ENCODE data around the gene COLEC12.

Gene COLEC12

GRCh38 chr18:273525-273924 lies 227.0 kb downstream of the COLEC12 start:
- H3K4me2 ChIP-seq (ENCODE audit: low read length) = no peak overlapping the region
- H3K36me3 ChIP-seq (ENCODE audit: control insufficient read depth in 1 of 2, insufficient read depth in 2 of 2, low read length in 2 of 2) = no peaks in the 10 kb centered on the region
- no peak overlapping the region for H2BK120ac ChIP-seq (ENCODE audit: insufficient read depth, low read length, poor library complexity)
- H3K9me3 ChIP-seq (ENCODE audit: insufficient read depth, low read depth, low read length) = no peaks in the 10 kb centered on the region
- H3K4ac ChIP-seq (ENCODE audit: low read depth, low read length) = no peak overlapping the region
- H3K18ac ChIP-seq (ENCODE audit: low read length) = no peak overlapping the region
- no peak overlapping the region for H4K91ac ChIP-seq (ENCODE audit: low read depth, low read length)
- no peak overlapping the region for H3K4me3 ChIP-seq (ENCODE audit: low read depth, low read length)
- no peak overlapping the region for H2BK5ac ChIP-seq (ENCODE audit: low read depth, low read length, poor library complexity)
- H2AFZ ChIP-seq (ENCODE audit: insufficient read depth, low read length, poor library complexity) = no peak overlapping the region
- no peak for DNase-seq
- H3K4me1 ChIP-seq (ENCODE audit: control insufficient read depth in 1 of 2, insufficient read depth in 2 of 2, low read length in 2 of 2) = peaks cover 3% of the 10 kb centered on the region in 2 experiments
- no peak overlapping the region for H3K27ac ChIP-seq (ENCODE audit: low read depth, low read length)
- no peak overlapping the region for H4K8ac ChIP-seq (ENCODE audit: low read depth, low read length)
- H2BK12ac ChIP-seq (ENCODE audit: low read length) = no peak overlapping the region
- peaks cover 2% of the 10 kb centered on the region for H3K79me2 ChIP-seq (ENCODE audit: control insufficient read depth, insufficient read depth, low read length, poor library complexity)
- no peaks in the 10 kb centered on the region for H3K79me1 ChIP-seq (ENCODE audit: low read length)
- no CpG with 5 or more reads among the region's 3 CpGs for WGBS (ENCODE audit: extremely low coverage, insufficient coverage, insufficient read length)
- no peak overlapping the region for H2AK5ac ChIP-seq (ENCODE audit: low read length)
- H4K12ac ChIP-seq (ENCODE audit: low read depth, low read length) = no peak overlapping the region
- no peak overlapping the region for H3K23ac ChIP-seq (ENCODE audit: low read length)
- H3K14ac ChIP-seq (ENCODE audit: low read length) = no peak overlapping the region
- H3K27me3 ChIP-seq (ENCODE audit: insufficient read depth, low read length) = no peaks in the 10 kb centered on the region
- no peak overlapping the region for H3K9ac ChIP-seq (ENCODE audit: low read length)

- Histone ChIP-seq H3K27ac (ENCODE audit: low read depth, low read length) (no peak overlapping the region), H3K79me1 (ENCODE audit: low read length) (peaks cover 5% of the 10 kb centered on the region), H3K27me3 (ENCODE audit: insufficient read depth, low read length) (no peaks in the 10 kb centered on the region), H3K79me2 (ENCODE audit: control insufficient read depth, insufficient read depth, low read length, poor library complexity) (peaks cover 6% of the 10 kb centered on the region), H3K4me3 (ENCODE audit: low read depth, low read length) (no peak overlapping the region), H3K9ac (ENCODE audit: low read length) (no peak overlapping the region), H2AFZ (ENCODE audit: insufficient read depth, low read length, poor library complexity) (no peak overlapping the region), H3K18ac (ENCODE audit: low read length) (no peak overlapping the region), H4K12ac (ENCODE audit: low read depth, low read length) (no peak overlapping the region), H2BK12ac (ENCODE audit: low read length) (no peak overlapping the region), H4K8ac (ENCODE audit: low read depth, low read length) (no peak overlapping the region), H2BK5ac (ENCODE audit: low read depth, low read length, poor library complexity) (no peak overlapping the region), H3K4ac (ENCODE audit: low read depth, low read length) (no peak overlapping the region), H3K4me2 (ENCODE audit: low read length) (no peak overlapping the region), H3K36me3 (ENCODE audit: control insufficient read depth in 1 of 2, insufficient read depth in 2 of 2, low read length in 2 of 2) (no peaks in the 10 kb centered on the region), H3K9me3 (ENCODE audit: insufficient read depth, low read depth, low read length) (no peaks in the 10 kb centered on the region), H4K91ac (ENCODE audit: low read depth, low read length) (no peak overlapping the region), H3K4me1 (ENCODE audit: control insufficient read depth in 1 of 2, insufficient read depth in 2 of 2, low read length in 2 of 2) (peaks cover 3% of the 10 kb centered on the region in 2 experiments), H3K14ac (ENCODE audit: low read length) (no peak overlapping the region), H2BK120ac (ENCODE audit: insufficient read depth, low read length, poor library complexity) (no peak overlapping the region), H3K23ac (ENCODE audit: low read length) (no peak overlapping the region), H2AK5ac (ENCODE audit: low read length) (no peak overlapping the region)
- no peak for DNase-seq
- WGBS (ENCODE audit: extremely low coverage, insufficient coverage, insufficient read length) = no CpG with 5 or more reads among the region's 2 CpGs
Observed at GRCh38 chr18:272650-273049, 227.9 kb downstream of the COLEC12 start.

DNA sequence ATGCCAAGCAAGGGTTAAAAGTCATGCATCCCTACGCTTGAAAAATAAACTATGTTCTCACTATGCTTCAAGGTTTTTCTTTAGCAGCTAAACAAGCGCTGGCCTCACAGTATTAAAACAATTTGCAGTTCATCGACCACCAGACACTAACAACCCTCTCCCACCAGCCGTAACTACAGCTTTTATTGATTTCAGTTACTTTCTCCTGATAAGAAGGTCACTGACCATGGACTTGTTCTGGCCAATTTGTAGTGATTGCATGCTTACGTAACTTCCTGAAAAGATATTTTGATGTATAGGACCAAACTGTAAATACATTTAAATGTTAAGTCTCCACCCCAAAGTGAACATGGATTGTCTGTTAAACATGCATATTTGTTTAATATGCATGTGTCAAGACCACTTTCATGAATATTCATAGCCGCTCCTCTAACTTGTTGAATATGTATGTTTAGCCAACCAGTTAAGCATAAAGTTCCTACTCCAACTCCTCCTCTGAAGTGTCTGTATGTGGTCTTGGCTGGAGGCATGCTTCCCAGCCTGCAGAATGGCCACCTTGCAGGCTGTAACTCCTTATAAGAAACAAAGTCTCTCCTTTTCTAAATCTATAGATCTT lies 230.9 kb downstream of the COLEC12 start:
- Histone ChIP-seq H4K8ac (ENCODE audit: low read depth, low read length) (no peak overlapping the region), H3K9me3 (ENCODE audit: insufficient read depth, low read depth, low read length) (no peaks in the 10 kb centered on the region), H4K91ac (ENCODE audit: low read depth, low read length) (no peak overlapping the region), H2AFZ (ENCODE audit: insufficient read depth, low read length, poor library complexity) (no peak overlapping the region), H3K9ac (ENCODE audit: low read length) (no peak overlapping the region), H3K4me1 (ENCODE audit: control insufficient read depth in 1 of 2, insufficient read depth in 2 of 2, low read length in 2 of 2) (peaks cover 3% of the 10 kb centered on the region in 2 experiments), H2BK120ac (ENCODE audit: insufficient read depth, low read length, poor library complexity) (no peak overlapping the region), H3K18ac (ENCODE audit: low read length) (no peak overlapping the region), H3K23ac (ENCODE audit: low read length) (no peak overlapping the region), H2BK5ac (ENCODE audit: low read depth, low read length, poor library complexity) (no peak overlapping the region), H3K14ac (ENCODE audit: low read length) (no peak overlapping the region), H3K27ac (ENCODE audit: low read depth, low read length) (no peak overlapping the region), H3K79me2 (ENCODE audit: control insufficient read depth, insufficient read depth, low read length, poor library complexity) (peaks cover 11% of the 10 kb centered on the region), H3K36me3 (ENCODE audit: control insufficient read depth in 1 of 2, insufficient read depth in 2 of 2, low read length in 2 of 2) (no peaks in the 10 kb centered on the region), H3K4ac (ENCODE audit: low read depth, low read length) (no peak overlapping the region), H3K27me3 (ENCODE audit: insufficient read depth, low read length) (no peaks in the 10 kb centered on the region), H2AK5ac (ENCODE audit: low read length) (no peak overlapping the region), H4K12ac (ENCODE audit: low read depth, low read length) (no peak overlapping the region), H3K4me3 (ENCODE audit: low read depth, low read length) (no peak overlapping the region), H3K79me1 (ENCODE audit: low read length) (peaks cover 8% of the 10 kb centered on the region), H2BK12ac (ENCODE audit: low read length) (no peak overlapping the region), H3K4me2 (ENCODE audit: low read length) (no peak overlapping the region)
- no peak for DNase-seq
- WGBS (ENCODE audit: extremely low coverage, insufficient coverage, insufficient read length) = no CpG with 5 or more reads among the region's 6 CpGs

DNA sequence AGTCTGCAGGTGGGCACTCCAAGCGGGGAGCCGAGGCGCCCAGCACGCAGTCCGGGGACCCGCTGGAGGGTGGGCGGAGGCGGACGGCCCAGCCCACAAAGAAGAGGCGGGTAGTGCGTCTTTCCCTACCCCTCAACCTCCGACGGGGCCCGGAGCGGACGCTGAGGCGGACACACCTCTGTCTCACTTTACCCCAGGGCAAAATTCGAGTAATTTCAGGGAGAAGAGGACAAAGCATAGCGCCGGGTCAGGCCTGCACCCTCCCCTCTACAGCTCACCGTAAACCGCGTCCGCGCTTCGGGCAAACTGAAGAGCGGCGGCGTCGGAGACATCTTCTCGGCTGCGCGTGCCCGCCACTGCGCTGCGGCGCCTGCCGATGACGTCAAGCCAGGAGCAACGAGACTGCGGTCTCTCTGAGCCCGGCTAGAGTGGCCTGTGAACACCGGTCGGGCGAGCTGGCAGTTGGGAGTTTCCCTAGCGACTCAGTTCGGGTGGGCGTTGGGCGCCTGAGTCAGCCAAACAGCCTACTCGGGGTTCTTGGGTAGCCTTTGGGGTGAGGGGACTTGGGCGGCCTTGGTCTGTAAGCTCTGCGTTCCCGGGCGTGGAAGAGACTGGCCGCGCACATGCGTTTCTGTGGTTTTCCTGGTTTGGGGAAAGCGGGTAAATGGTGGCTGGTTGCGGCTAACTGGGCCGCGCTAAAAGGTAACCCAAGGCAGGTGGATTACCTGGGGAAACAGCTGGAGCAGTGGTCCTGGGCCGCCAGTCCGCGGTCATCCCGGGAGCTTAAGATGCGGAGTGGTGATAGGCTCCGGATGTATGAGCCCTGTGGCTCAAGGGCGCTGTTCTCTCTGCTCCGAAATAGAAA lies 232.6 kb downstream of the COLEC12 start, which contains the start of gene THOC1:
Gene THOC1 (minus strand): TSS at position 360 of the 865 bp plus-strand sequence. CDS start 28 bp downstream, at position 332.
- Histone ChIP-seq H2BK120ac (ENCODE audit: insufficient read depth, low read length, poor library complexity) (peak within 1 kb of the TSS; percentile 82), H4K12ac (ENCODE audit: low read depth, low read length) (peak within 1 kb of the TSS; percentile 99), H3K14ac (ENCODE audit: low read length) (peak within 1 kb of the TSS; percentile 98), H2AK5ac (ENCODE audit: low read length) (peak within 1 kb of the TSS; percentile 72), H3K4ac (ENCODE audit: low read depth, low read length) (peak within 1 kb of the TSS; percentile 69), H2AFZ (ENCODE audit: insufficient read depth, low read length, poor library complexity) (peak within 1 kb of the TSS; percentile 99), H3K36me3 (ENCODE audit: control insufficient read depth in 1 of 2, insufficient read depth in 2 of 2, low read length in 2 of 2) (no peaks in the 10 kb centered on the region), H3K4me1 (ENCODE audit: control insufficient read depth in 1 of 2, insufficient read depth in 2 of 2, low read length in 2 of 2) (peaks cover 3% of the 10 kb centered on the region in 2 experiments), H3K4me3 (ENCODE audit: low read depth, low read length) (peak within 1 kb of the TSS; percentile 90), H3K18ac (ENCODE audit: low read length) (peak within 1 kb of the TSS; percentile 97), H2BK5ac (ENCODE audit: low read depth, low read length, poor library complexity) (peak within 1 kb of the TSS; percentile 87), H3K9me3 (ENCODE audit: insufficient read depth, low read depth, low read length) (no peaks in the 10 kb centered on the region), H2BK12ac (ENCODE audit: low read length) (no peak within 1 kb of the TSS), H3K27ac (ENCODE audit: low read depth, low read length) (peak within 1 kb of the TSS; percentile 48), H3K79me1 (ENCODE audit: low read length) (peaks cover 8% of the 10 kb centered on the region), H4K8ac (ENCODE audit: low read depth, low read length) (peak within 1 kb of the TSS; percentile 100), H3K4me2 (ENCODE audit: low read length) (peak within 1 kb of the TSS; percentile 70), H3K79me2 (ENCODE audit: control insufficient read depth, insufficient read depth, low read length, poor library complexity) (peaks cover 11% of the 10 kb centered on the region), H3K27me3 (ENCODE audit: insufficient read depth, low read length) (no peaks in the 10 kb centered on the region), H3K9ac (ENCODE audit: low read length) (peak within 1 kb of the TSS; percentile 91), H4K91ac (ENCODE audit: low read depth, low read length) (peak within 1 kb of the TSS; percentile 92), H3K23ac (ENCODE audit: low read length) (no peak within 1 kb of the TSS)
- WGBS (ENCODE audit: extremely low coverage, insufficient coverage, insufficient read length) = no CpG with 5 or more reads among the region's 69 CpGs
- peak; percentile 93 for DNase-seq
